SJCRH30 (cell line): ENCODE data around the gene HOXC6. TPM values are rescaled to one million over a fixed set of nuclear protein-coding genes. Genes with fewer than 3 reads are reported as not detected.

Source experiments
- DNase-seq, 2 experiments: peaks; one replicate each; pipeline ENCODE4 v3.0.0-alpha.2; 2015 to 2020
- H3K27ac ChIP-seq: fragments of 250-450 bp; sonication (Bioruptor Pico); 2 replicates; pipeline ENCODE4 v1.5.1; 2020; ENCODE audit warnings: mild to moderate bottlenecking, moderate library complexity
- H3K27me3 ChIP-seq: fragments of 250-450 bp; sonication (Bioruptor Pico); 2 replicates; pipeline ENCODE4 v1.5.1; 2020; ENCODE audit warnings: mild to moderate bottlenecking, moderate library complexity
- H3K36me3 ChIP-seq: fragments of 250-450 bp; sonication (Bioruptor Pico); 2 replicates; pipeline ENCODE4 v1.5.1; 2020; ENCODE audit warnings: mild to moderate bottlenecking, moderate library complexity
- H3K4me1 ChIP-seq: fragments of 250-450 bp; sonication (Bioruptor Pico); 2 replicates; pipeline ENCODE4 v1.5.1; 2020; ENCODE audit warnings: mild to moderate bottlenecking, moderate library complexity
- H3K4me3 ChIP-seq: fragments of 250-450 bp; sonication (Bioruptor Pico); 2 replicates; pipeline ENCODE4 v1.5.1; 2020; ENCODE audit warnings: mild to moderate bottlenecking, moderate library complexity
- H3K9me3 ChIP-seq: fragments of 250-450 bp; sonication (Bioruptor Pico); replicated peaks from 2 replicates; pipeline ENCODE4 v1.5.1; 2020; ENCODE audit warnings: mild to moderate bottlenecking, moderate library complexity
- total RNA-seq: library from RNA; depleted of rRNA; stranded (reverse); fragments of >200 nt; shearing (Covaris generic); gene quantifications from 2 replicates; pipeline ENCODE4 v1.2.3, GENCODE V29; 2014

The HOXC6 gene
- total RNA-seq, 1 experiment from 2014 or later = 2.2 TPM

GRCh38 chr12:53986686-53987483 is 41.4 kb upstream of the HOXC6 start:
- DNase-seq = no peak
- H3K27ac ChIP-seq = no peak overlapping the region
- H3K27me3 ChIP-seq = peaks cover 18% of the 10 kb centered on the region
- H3K9me3 ChIP-seq = no peaks in the 10 kb centered on the region
- H3K4me3 ChIP-seq = no peak overlapping the region
- no peaks in the 10 kb centered on the region for H3K4me1 ChIP-seq
- no peaks in the 10 kb centered on the region for H3K36me3 ChIP-seq

- Histone ChIP-seq H3K27me3 (peaks cover 23% of the 10 kb centered on the region), H3K27ac (no peak overlapping the region), H3K4me3 (no peak overlapping the region), H3K36me3 (no peaks in the 10 kb centered on the region), H3K4me1 (no peaks in the 10 kb centered on the region), H3K9me3 (no peaks in the 10 kb centered on the region)
- DNase-seq = no peak
Measured at GRCh38 chr12:53987787-53988230, 40.4 kb upstream of the HOXC6 start.

- Histone ChIP-seq H3K27me3 (peaks cover 23% of the 10 kb centered on the region), H3K27ac (no peak overlapping the region), H3K4me1 (no peaks in the 10 kb centered on the region), H3K4me3 (no peak overlapping the region), H3K36me3 (no peaks in the 10 kb centered on the region), H3K9me3 (no peaks in the 10 kb centered on the region)
- DNase-seq = no peak
Measured at GRCh38 chr12:53988541-53989226, 39.6 kb upstream of the HOXC6 start.

GRCh38 chr12:53989227-53990113 is 38.8 kb upstream of the HOXC6 start:
- H3K36me3 ChIP-seq = no peaks in the 10 kb centered on the region
- H3K9me3 ChIP-seq = no peaks in the 10 kb centered on the region
- no peak for DNase-seq
- no peak overlapping the region for H3K4me3 ChIP-seq
- H3K4me1 ChIP-seq = no peaks in the 10 kb centered on the region
- H3K27ac ChIP-seq = no peak overlapping the region
- peaks cover 23% of the 10 kb centered on the region for H3K27me3 ChIP-seq

GRCh38 chr12:53990311-53991076 is 37.7 kb upstream of the HOXC6 start:
- H3K36me3 ChIP-seq = no peaks in the 10 kb centered on the region
- no peaks in the 10 kb centered on the region for H3K9me3 ChIP-seq
- DNase-seq = no peak
- H3K27me3 ChIP-seq = peaks cover 23% of the 10 kb centered on the region
- H3K27ac ChIP-seq = no peak overlapping the region
- H3K4me1 ChIP-seq = no peaks in the 10 kb centered on the region
- H3K4me3 ChIP-seq = no peak overlapping the region

- Histone ChIP-seq H3K27me3 (peaks cover 23% of the 10 kb centered on the region), H3K4me1 (no peaks in the 10 kb centered on the region), H3K27ac (no peak overlapping the region), H3K9me3 (no peaks in the 10 kb centered on the region), H3K4me3 (no peak overlapping the region), H3K36me3 (no peaks in the 10 kb centered on the region)
- no peak for DNase-seq
Measured at GRCh38 chr12:53991077-53991460, 37.2 kb upstream of the HOXC6 start.

- H3K27me3 ChIP-seq = peaks cover 23% of the 10 kb centered on the region
- no peaks in the 10 kb centered on the region for H3K36me3 ChIP-seq
- no peak for DNase-seq
- H3K4me1 ChIP-seq = no peaks in the 10 kb centered on the region
- no peak overlapping the region for H3K27ac ChIP-seq
- H3K9me3 ChIP-seq = no peaks in the 10 kb centered on the region
- H3K4me3 ChIP-seq = no peak overlapping the region
Measured at GRCh38 chr12:53992377-53992889, 35.8 kb upstream of the HOXC6 start.

GRCh38 chr12:53993162-53994008 is 34.9 kb upstream of the HOXC6 start:
- Histone ChIP-seq H3K27me3 (peaks cover 23% of the 10 kb centered on the region), H3K4me1 (no peaks in the 10 kb centered on the region), H3K4me3 (no peak overlapping the region)

GRCh38 chr12:53994009-53994263 is 34.3 kb upstream of the HOXC6 start:
- no peak for DNase-seq
- Histone ChIP-seq H3K4me3 (no peak overlapping the region), H3K9me3 (no peaks in the 10 kb centered on the region), H3K4me1 (no peaks in the 10 kb centered on the region), H3K36me3 (no peaks in the 10 kb centered on the region), H3K27me3 (peaks cover 23% of the 10 kb centered on the region), H3K27ac (no peak overlapping the region)

More at GRCh38 chr12:53993162-53994008, 34.9 kb upstream of the HOXC6 start:
- no peaks in the 10 kb centered on the region for H3K9me3 ChIP-seq
- H3K36me3 ChIP-seq = no peaks in the 10 kb centered on the region
- no peak overlapping the region for H3K27ac ChIP-seq
- DNase-seq = no peak

- Histone ChIP-seq H3K9me3 (no peaks in the 10 kb centered on the region), H3K36me3 (no peaks in the 10 kb centered on the region), H3K27me3 (peaks cover 21% of the 10 kb centered on the region), H3K4me3 (peak overlapping the region; percentile 62; the same call in 1 of the 2 replicates), H3K27ac (no peak overlapping the region), H3K4me1 (no peaks in the 10 kb centered on the region)
- no peak for DNase-seq
Measured at GRCh38 chr12:53994264-53995001, 33.8 kb upstream of the HOXC6 start.

- H3K36me3 ChIP-seq = no peaks in the 10 kb centered on the region
- peak overlapping the region; percentile 62 for H3K4me3 ChIP-seq
- H3K27me3 ChIP-seq = peaks cover 17% of the 10 kb centered on the region
- no peak for DNase-seq
- H3K27ac ChIP-seq = peak overlapping the region; percentile 80
- no peaks in the 10 kb centered on the region for H3K4me1 ChIP-seq
- no peaks in the 10 kb centered on the region for H3K9me3 ChIP-seq
Measured at GRCh38 chr12:53995002-53995377, 33.2 kb upstream of the HOXC6 start.

- peak overlapping the region; percentile 80 for H3K27ac ChIP-seq
- no peaks in the 10 kb centered on the region for H3K4me1 ChIP-seq
- peaks cover 14% of the 10 kb centered on the region for H3K27me3 ChIP-seq
- H3K4me3 ChIP-seq = peak overlapping the region; percentile 62
- H3K9me3 ChIP-seq = no peaks in the 10 kb centered on the region
- H3K36me3 ChIP-seq = no peaks in the 10 kb centered on the region
- peak; percentile 81 for DNase-seq
Measured at GRCh38 chr12:53995378-53996239, 32.6 kb upstream of the HOXC6 start.
